Bronchial epithelial cell (primary cell): ENCODE results near the gene HAAO. TPM values are rescaled to one million over a fixed set of nuclear protein-coding genes. Genes with fewer than 3 reads are reported as not detected.
"Not testable (repeated sequence)": the region's sequence is repeated elsewhere in the genome, so short reads cannot be mapped to it uniquely, and the experiment has no call there.

Source experiments
- DNase-seq: peaks from one replicate; pipeline ENCODE4 v3.0.0-alpha.2; 2010; ENCODE audit warnings: low read depth
- FAIRE-seq: peaks from 2 replicates; lab custom pipeline; 2011; peaks lifted over from hg19 to GRCh38; lab: Jason Lieb, UNC
- H3K27me3 ChIP-seq: 2 replicates; pipeline ENCODE4 v1.5.1; 2011; ENCODE audit warnings: low read length; ENCODE audit not compliant: control insufficient read depth, insufficient read depth
- H3K36me3 ChIP-seq: 2 replicates; pipeline ENCODE4 v1.5.1; 2011; ENCODE audit warnings: low read length; ENCODE audit not compliant: control insufficient read depth, insufficient read depth
- H3K4me3 ChIP-seq: 2 replicates; pipeline ENCODE4 v1.5.1; 2011; ENCODE audit warnings: mild to moderate bottlenecking, low read depth, low read length, control low read depth
- total RNA-seq: library from RNA; depleted of rRNA; stranded (reverse); fragments of >200 nt; gene quantifications from 2 replicates; pipeline ENCODE4 v1.2.1, GENCODE V29; 2014
- TF ChIP-seq, protein P1 (sequence below): IDR thresholded peaks from 2 replicates; pipeline ENCODE4 v1.5.1; 2011; ENCODE audit warnings: mild to moderate bottlenecking, moderate library complexity, low read length, control low read depth, inconsistent platforms; ENCODE audit not compliant: insufficient read depth, severe bottlenecking

HAAO gene
- total RNA-seq, 1 donor from 2014 or later, result not detected

DNA sequence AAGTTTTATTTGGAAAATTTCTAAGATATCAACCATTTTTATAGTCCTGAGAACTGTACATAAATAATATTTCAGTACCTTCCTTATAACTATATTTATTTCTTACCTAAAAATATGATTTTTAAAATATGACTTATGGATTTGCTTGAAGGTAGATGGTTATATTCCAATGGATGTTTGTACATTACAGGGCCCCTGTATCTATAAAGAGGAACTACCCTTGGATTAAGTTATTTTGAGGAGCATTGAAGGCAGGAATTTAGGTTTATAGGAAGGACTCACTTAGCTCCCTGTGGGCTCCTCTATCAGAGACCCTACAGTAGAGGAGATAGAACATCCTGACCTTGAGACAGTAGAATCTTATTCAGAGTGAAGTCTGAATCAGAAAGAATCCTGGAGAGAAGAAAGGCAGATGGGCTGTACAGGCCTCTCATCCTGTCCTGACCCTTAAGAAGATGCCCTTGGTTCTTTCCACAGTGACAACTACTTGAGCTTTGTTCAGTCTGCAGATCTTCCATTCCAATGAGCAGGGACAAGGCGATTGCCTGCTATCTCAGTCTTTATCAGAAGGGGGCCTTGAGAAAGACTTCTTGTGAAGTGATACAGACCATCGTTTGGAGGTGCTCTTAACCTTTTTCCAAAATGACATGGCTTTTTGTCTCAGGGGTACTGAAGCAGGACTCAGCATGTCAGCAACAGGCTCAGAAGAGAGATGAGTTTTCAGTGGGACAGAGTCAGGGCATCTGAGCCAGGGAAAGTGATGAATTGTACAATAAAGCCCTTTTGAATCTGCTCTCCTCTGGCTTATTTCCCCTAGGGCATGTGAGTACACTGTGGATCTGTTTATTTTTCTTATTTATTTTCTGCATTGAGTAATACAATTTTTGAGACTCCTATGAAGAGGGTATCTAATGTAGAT, 49.4 kb downstream of the HAAO start:
- H3K4me3 ChIP-seq, result no peak overlapping the region
- no peaks in the 10 kb centered on the region for H3K27me3 ChIP-seq
- no peaks in the 10 kb centered on the region for H3K36me3 ChIP-seq
- DNase-seq, result peak; percentile 8
- no peak for FAIRE-seq
- TF ChIP-seq, protein P1, sequence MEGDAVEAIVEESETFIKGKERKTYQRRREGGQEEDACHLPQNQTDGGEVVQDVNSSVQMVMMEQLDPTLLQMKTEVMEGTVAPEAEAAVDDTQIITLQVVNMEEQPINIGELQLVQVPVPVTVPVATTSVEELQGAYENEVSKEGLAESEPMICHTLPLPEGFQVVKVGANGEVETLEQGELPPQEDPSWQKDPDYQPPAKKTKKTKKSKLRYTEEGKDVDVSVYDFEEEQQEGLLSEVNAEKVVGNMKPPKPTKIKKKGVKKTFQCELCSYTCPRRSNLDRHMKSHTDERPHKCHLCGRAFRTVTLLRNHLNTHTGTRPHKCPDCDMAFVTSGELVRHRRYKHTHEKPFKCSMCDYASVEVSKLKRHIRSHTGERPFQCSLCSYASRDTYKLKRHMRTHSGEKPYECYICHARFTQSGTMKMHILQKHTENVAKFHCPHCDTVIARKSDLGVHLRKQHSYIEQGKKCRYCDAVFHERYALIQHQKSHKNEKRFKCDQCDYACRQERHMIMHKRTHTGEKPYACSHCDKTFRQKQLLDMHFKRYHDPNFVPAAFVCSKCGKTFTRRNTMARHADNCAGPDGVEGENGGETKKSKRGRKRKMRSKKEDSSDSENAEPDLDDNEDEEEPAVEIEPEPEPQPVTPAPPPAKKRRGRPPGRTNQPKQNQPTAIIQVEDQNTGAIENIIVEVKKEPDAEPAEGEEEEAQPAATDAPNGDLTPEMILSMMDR, result no peak

DNA sequence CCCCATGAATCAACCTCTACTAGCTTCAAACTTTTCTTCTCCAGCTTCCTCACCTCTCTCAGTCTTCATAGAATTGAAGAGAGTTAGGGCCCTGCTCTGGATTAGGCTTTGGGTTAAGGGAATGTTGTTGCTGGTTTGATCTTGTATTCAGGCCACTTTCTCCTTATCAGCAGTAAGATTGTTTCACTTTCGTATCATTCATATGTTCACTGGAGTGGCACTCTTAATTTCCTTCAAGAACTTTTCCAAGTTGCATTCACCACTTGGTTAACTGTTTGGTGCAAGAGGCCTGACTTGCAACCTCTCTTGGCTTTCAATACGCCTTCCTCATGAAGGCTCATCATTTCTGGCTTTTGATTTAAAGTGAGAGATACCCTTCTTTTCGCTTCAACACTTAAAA, 51.2 kb downstream of the HAAO start:
- FAIRE-seq (no peak), DNase-seq (no peak)
- TF ChIP-seq, protein P1, result no peak
- H3K36me3 ChIP-seq, result no peaks in the 10 kb centered on the region
- H3K4me3 ChIP-seq, result no peak overlapping the region
- H3K27me3 ChIP-seq, result no peaks in the 10 kb centered on the region

DNA sequence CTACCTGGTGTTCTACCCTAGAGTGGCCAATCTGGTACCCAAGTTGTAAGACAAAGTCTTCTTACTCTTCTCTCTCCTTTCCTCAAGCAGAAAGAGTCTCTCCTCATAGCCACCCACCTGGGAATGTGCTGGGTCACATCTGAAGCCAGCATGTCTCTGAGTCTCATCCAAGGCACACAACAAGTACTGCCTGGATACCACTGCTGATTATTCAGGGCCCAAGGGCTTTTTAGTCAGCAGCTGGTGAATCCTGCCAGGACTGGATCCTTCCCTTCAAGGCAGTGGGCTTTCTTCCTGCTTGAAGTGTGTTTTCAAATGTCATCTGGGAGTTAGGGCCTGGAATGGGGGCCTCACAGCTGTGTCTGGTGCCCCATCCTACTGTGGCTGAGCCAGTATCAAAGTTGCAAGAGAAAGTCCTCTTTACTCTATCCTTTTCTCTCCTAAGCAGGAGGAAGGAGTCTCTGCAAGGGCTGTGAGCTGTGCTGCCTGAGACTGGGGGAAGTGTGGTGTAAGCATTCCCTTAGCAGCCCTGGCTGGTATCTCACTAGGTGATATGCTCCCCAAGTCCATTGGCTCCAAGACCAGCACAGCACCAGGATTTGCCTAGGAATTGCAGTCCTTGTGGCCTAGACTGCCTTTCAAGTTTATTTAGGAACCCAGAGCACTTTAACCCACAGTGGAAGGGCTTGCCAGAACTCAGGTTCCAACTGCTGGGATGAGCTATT, 55.6 kb downstream of the HAAO start:
- FAIRE-seq, result no peak
- TF ChIP-seq, protein P1, result no peak

DNA sequence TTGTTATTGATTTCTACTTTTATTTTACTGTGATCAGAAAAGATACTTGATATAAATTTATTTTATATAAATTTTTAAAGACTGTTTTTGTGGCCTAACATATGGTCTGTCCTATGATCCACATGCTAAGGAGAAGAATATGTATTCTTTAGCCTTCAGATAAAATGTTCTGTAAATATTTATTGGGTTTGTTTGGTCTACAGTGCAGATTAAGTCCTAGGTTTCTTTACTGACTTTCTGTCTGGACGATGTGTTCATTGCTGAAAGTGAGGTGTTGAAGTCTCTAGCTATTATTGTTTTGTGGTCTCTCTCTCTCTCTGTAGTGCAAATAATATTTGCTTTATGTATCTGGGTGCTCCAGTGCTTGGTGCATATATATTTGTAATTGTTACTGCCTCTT, 58.5 kb downstream of the HAAO start:
- TF ChIP-seq, protein P1, result no peak
- no peak overlapping the region for H3K4me3 ChIP-seq
- no peaks in the 10 kb centered on the region for H3K27me3 ChIP-seq
- no peaks in the 10 kb centered on the region for H3K36me3 ChIP-seq
- FAIRE-seq (no peak), DNase-seq (no peak)

More for the DNA sequence above, 55.6 kb downstream of the HAAO start:
- DNase-seq, result peak; percentile 13
- Histone ChIP-seq H3K36me3 (no peaks in the 10 kb centered on the region), H3K27me3 (no peaks in the 10 kb centered on the region), H3K4me3 (no peak overlapping the region)

DNA sequence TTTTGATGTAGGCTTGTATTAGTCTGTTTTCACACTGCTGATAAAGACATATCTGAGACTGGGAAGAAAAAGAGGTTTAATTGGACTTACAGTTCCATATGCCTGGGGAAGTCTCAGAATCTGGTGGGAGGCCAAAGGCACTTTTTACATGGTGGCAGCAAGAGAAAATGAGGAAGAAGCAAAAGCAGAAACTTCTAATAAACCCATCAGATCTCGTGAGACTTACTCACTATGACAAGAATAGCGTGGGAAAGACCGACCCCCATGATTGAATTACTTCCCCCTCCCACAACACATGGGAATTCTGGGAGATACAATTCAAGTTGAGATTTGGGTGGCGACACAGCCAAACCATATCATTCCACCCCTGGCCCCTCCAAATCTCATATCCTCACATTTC, 61.1 kb downstream of the HAAO start:
- not testable (repeated sequence) for H3K27me3 ChIP-seq, H3K4me3 ChIP-seq, DNase-seq, H3K36me3 ChIP-seq, FAIRE-seq

DNA sequence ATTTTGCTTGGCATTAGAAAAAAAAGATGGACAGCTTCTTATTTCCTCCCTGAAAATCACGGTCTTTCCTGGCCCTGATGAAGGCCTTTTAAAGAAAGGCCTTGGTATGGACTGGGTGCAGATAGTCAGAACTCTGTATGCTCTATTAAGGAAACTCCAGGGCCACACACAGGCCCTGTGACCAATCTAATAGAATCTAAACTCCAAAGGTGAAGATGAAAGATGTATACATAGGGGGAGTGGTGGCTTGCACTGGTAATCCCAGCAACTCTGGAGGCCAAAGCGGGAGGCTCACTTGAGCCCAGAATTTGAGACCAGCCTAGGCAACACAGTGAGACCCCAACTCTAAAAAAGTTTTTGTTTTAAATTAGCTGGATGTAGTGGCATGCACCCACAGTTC, 65.7 kb downstream of the HAAO start:
- no peaks in the 10 kb centered on the region for H3K27me3 ChIP-seq
- TF ChIP-seq, protein P1, result no peak
- DNase-seq, result no peak
- no peak for FAIRE-seq
- H3K36me3 ChIP-seq, result no peaks in the 10 kb centered on the region
- H3K4me3 ChIP-seq, result no peak overlapping the region
